NCI-H446 treated with DMSO at 0.1 percent for 48 hours (cell line): ENCODE measurements around the gene PPP3R1.

ENCODE experiments used
- DNase-seq: peaks from one replicate; lab custom pipeline; 2025; lab: John Stamatoyannopoulos, UW

The PPP3R1 gene

GRCh38 chr2:68230241-68231060, 21.9 kb downstream of the PPP3R1 start:
- DNase-seq: no peak

- no peak for DNase-seq
These were observed 25.5 kb downstream of the PPP3R1 start for GRCh38 chr2:68226794-68227193.

- DNase-seq: no peak
These were observed 27.2 kb downstream of the PPP3R1 start for GRCh38 chr2:68225119-68225632.

DNA sequence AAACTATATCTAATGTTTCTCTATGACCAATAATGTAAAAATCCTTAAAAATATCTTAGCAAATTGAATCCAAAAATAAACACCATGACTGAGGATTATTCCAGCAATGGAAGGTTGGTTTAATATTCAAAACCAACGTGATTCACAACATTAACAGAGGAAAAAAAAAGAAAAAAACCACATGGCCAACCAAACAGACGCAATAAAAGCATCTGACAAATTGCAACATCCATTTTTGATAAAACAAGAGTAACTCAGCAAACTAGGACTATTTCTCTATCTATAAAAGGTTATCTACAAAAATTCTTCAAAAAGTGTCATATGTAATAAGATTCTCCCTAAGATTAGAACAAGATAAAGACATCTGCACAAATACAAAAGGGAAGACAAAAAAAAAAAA, 28.9 kb downstream of the PPP3R1 start:
- no peak for DNase-seq

DNA sequence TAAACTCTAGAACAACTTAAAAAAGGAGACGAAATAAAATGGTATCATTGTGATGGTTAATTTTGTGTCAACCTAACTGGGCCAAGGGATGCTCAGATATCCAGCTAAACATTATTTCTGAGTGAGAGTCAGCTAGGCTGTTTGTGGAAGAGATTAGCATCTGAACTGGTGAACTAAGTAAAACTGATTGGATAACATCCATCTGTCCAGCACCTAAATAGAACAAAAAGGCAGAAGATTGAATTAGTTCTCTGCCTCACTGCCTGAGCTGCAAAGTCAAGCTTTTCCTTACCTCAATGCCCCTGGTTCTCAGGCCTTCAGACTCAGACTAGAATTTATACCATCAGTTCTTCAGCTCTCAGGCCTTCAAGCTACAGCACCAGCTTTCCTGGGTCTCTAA, 30.0 kb downstream of the PPP3R1 start:
- no peak for DNase-seq

DNA sequence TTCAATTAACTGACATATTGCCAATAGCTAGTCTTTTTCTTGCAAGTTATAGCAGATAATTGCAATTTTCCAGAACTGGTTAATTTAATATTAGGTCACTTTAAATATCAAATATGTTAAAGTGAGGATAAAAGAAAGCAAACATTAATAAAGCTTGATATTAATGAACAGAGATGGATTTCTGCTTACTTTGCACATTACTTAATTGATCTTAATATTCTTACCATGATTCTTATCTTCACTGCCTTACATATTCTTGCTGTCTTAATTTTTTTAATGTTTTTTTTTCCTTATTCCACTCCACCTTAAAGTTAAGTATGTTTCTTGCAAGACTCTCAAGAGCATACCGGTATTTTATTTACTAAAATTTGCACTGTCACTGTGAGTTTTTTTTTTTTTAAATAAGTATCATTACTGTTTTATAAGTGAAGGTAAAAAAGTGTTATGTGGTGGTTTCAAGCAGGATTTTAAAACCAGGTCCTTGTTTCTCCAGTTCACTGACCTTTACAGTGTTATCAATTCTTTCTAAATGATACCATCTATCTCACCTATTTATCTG, 33.9 kb downstream of the PPP3R1 start:
- no peak for DNase-seq

- DNase-seq: no peak
These were observed 34.6 kb downstream of the PPP3R1 start for GRCh38 chr2:68217729-68218128.

GRCh38 chr2:68216454-68217310, 35.6 kb downstream of the PPP3R1 start:
- DNase-seq: no peak

DNA sequence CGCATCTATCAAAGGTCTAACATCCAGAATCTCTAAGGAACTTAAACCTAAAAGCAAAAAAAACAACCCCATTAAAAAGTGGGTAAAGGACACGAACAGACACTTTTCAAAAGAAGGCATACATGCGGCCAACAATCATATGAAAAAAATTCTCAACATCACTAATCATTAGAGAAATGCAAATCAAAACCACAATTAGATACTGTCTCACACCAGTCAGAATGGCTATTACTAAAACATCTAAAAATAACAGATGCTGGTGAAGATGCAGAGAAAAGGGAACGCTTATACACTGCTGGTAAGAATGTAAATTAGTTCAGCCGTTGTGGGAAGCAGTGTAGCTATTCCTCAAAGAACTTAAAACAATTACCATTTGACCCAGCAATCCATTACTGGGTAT, 38.0 kb downstream of the PPP3R1 start:
- no peak for DNase-seq

DNA sequence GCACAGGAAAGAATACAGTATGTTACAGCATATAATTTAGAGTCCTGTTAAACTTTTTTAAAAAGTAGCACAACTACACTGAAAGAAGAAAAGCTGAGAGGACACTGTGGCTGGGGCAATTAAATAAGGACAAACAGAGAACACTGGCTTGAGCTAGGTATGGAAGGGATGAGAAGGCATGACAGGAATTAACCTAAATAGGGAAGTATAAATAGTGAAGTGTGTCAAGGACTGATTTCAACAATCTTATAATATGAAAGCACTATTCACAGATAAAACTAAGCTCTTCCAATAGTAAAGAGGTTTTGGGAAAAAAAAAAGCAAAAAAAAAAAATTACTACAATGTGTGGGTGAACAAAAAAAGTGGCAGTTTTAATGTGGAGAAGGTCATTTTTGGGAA, 45.5 kb downstream of the PPP3R1 start:
- DNase-seq: no peak

DNA sequence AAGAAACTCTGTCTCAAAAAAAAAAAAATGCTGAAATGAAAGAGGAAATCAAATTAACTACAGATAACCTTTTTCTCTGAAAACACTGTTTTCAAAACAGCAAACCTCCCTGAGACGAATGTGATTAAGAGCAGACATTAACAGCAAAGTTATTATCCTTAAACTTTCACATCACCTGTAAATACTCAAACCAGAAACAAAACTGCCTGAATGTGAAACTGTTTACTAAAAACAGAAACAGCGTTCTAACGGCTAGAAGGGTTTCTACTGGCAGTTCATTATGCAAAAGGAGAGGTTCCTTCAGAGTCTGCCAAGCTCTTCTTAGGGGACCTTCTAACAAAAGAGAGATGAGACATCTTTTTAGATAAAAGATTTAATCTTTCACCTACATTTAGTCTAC, 48.7 kb downstream of the PPP3R1 start:
- DNase-seq: no peak

- DNase-seq: no peak
These were observed 52.1 kb downstream of the PPP3R1 start for GRCh38 chr2:68200157-68200787.

- peak; percentile 18 for DNase-seq
These were observed 56.1 kb downstream of the PPP3R1 start for GRCh38 chr2:68196120-68196716.

DNA sequence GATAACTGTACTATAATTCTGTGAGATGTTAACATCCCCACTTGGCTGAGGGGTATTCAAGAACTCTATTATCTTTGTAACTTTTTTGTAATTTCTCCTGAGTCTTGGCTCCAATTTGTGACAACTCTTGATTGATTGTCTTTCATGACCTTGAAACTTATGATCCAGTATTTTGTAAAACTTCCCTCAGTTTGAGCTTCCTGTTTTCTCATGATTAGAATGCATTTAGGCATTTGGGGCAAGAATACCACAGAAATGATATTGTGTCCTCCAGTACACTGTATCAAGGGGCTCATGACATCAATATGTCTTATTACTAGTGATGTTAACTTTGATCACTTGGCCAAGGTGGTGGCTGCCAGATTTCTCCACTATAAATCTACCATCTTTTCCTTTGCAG, 57.2 kb downstream of the PPP3R1 start:
- DNase-seq: no peak

- no peak for DNase-seq
These were observed 58.5 kb downstream of the PPP3R1 start for GRCh38 chr2:68193787-68194372.

DNA sequence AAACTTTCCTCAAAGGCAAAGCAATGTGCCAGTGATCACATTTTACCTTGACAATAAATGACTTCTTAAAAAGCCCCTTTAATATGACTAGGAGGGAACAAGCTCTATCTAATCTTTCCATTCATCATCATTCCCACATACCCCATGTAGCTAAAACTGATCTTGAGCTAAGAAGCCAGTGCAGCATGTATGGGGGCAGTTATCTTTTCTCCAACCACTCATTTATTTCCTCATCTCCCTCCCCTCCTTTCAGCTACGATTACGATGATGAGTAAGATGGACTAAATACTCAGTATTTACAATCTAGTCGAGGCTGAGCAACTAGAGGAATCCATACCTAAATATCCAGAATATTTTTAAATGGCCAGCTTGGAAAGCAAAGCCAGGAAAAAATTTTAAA, 59.2 kb downstream of the PPP3R1 start:
- no peak for DNase-seq

GRCh38 chr2:68190991-68191731, 61.2 kb downstream of the PPP3R1 start:
- no peak for DNase-seq

DNA sequence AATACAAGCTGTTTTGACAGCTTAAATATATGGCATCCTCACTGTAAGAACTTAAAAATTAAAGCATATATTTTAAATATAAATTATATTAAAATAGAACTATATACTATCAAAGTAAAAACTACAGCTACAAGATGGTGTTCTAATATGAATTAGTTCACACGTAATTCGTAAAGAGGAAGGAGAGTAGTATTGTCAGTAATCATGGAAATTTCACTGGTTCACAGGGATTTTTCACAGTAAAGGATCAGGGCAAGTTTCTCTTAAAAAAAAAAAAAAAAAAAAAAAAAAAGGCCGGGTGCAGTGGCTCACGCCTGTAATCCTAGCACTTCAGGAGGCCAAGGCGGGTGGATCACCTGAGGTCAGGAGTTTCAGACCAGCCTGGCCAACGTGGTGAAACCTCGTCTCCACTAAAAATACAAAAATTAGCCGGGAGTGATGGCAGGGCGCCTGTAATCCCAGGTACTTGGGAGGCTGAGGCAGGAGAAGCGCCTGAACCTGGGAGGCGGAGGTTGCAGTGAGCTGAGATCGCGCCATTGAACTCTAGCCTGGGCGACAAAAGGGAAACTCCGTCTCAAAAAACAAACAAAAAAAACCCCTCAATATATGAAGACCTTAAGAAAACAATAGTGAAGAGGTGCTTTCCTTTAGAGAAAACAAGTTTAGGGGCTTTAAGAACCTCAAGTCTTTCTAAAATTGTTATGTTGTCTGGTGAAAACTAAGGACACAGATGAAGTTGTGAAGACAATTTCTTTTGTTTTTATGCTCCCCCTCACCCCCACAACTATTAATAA, 62.1 kb downstream of the PPP3R1 start:
- no peak for DNase-seq

GRCh38 chr2:68188831-68189230, 63.5 kb downstream of the PPP3R1 start:
- no peak for DNase-seq

- no peak for DNase-seq
These were observed 65.0 kb downstream of the PPP3R1 start for GRCh38 chr2:68187329-68187728.
